Measurements from ENCODE around the gene BICC1.

BICC1 gene

GRCh38 chr10:58701405-58702135 lies 188.9 kb downstream of the BICC1 start:
- TF ChIP-seq CTCF (IDR thresholded peaks at IDR 0.05; ENCODE audit: low read depth, low read length), result no peak
- DNase-seq (ENCODE audit: low read depth in 2 of 2), result peak; percentile 92 to 95
- H3K4me3 ChIP-seq (replicated peaks in 1 of 2; ENCODE audit: low read depth in 2 of 2, low read length in 2 of 2), result no peak overlapping the region

- TF ChIP-seq CTCF (IDR thresholded peaks at IDR 0.05; ENCODE audit: low read depth, low read length), result no peak
- no peak overlapping the region for H3K4me3 ChIP-seq (replicated peaks in 1 of 2; ENCODE audit: low read depth in 2 of 2, low read length in 2 of 2)
- peak; percentile 45 to 79 for DNase-seq (ENCODE audit: low read depth in 2 of 2)
Observed at GRCh38 chr10:58704226-58704625, 191.6 kb downstream of the BICC1 start.

- peak; percentile 52 to 63 for DNase-seq (ENCODE audit: low read depth in 2 of 2)
- no peak overlapping the region for H3K4me3 ChIP-seq (replicated peaks in 1 of 2; ENCODE audit: low read depth in 2 of 2, low read length in 2 of 2)
- no peak for TF ChIP-seq CTCF (IDR thresholded peaks at IDR 0.05; ENCODE audit: low read depth, low read length)
Observed at GRCh38 chr10:58704671-58705141, 192.0 kb downstream of the BICC1 start.

GRCh38 chr10:58706836-58707235 lies 194.2 kb downstream of the BICC1 start:
- no peak overlapping the region for H3K4me3 ChIP-seq (replicated peaks in 1 of 2; ENCODE audit: low read depth in 2 of 2, low read length in 2 of 2)
- no peak for TF ChIP-seq CTCF (IDR thresholded peaks at IDR 0.05; ENCODE audit: low read depth, low read length)
- DNase-seq (ENCODE audit: low read depth in 2 of 2), result no peak

GRCh38 chr10:58712141-58712540 lies 199.5 kb downstream of the BICC1 start:
- TF ChIP-seq CTCF (IDR thresholded peaks at IDR 0.05; ENCODE audit: low read depth, low read length), result no peak
- H3K4me3 ChIP-seq (replicated peaks in 1 of 2; ENCODE audit: low read depth in 2 of 2, low read length in 2 of 2), result no peak overlapping the region
- DNase-seq (ENCODE audit: low read depth in 2 of 2), result peak in 1 of 2 donors; percentile 26

- no peak overlapping the region for H3K4me3 ChIP-seq (replicated peaks in 1 of 2; ENCODE audit: low read depth in 2 of 2, low read length in 2 of 2)
- DNase-seq (ENCODE audit: low read depth in 2 of 2), result peak; percentile 43 to 45
- TF ChIP-seq CTCF (IDR thresholded peaks at IDR 0.05; ENCODE audit: low read depth, low read length), result peak; percentile 31
Observed at GRCh38 chr10:58712982-58713381, 200.3 kb downstream of the BICC1 start.

All from cardiac fibroblast (primary cell).